Articular chondrocyte of knee joint (primary cell): Measurements from ENCODE around the gene CHD2. TPM values are rescaled to one million over a fixed set of nuclear protein-coding genes. Genes with fewer than 3 reads are reported as not detected.

ENCODE experiments used
- total RNA-seq: library from RNA; depleted of rRNA; stranded (reverse); fragments of >200 nt; gene quantifications from 2 replicates; pipeline ENCODE4 v1.2.3, GENCODE V29; 2012

The CHD2 gene
- 118 and 130 TPM in 2 replicates for total RNA-seq

GRCh38 chr15:92899948-92900730 is at the start of gene CHD2:
CHD2 (plus strand) TSS chr15:92900324; CDS start chr15:92901238, 914 bp downstream.

Other genes with a start within 250 kb of the CHD2 start
- gene FAM174B, start 244.5 kb upstream of the CHD2 start, total RNA-seq = 9.3 and 9.9 TPM in 2 replicates
- gene RGMA, start 188.9 kb downstream of the CHD2 start, total RNA-seq = 2.9 and 4.1 TPM in 2 replicates